ENCODE results near the gene BANF1.

DNA sequence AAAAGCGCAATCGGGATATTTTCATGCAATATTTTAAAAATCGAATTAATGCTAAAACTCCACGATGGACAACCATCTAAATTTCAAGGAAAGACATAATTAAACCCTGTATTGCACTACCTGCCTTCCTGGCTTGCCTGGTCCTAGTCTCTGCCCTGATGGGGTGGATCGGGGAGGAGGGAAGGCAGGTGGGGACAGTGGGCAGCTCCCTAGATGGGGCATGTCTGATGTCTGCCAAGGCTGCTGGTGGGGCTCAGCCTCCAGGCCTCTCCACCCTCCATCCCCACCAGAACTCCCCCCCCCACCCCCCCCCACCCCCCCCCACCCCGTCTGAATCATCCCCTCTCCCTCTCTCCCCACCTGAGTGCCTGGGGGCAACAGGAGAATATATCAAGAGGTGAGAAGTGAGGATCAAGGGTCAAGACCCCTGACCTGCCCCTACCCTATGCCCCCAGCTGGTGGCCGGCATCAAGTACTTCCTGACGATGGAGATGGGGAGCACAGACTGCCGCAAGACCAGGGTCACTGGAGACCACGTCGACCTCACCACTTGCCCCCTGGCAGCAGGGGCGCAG is 10.2 kb downstream of the BANF1 start:
- TF ChIP-seq CTCF (IDR thresholded peaks at IDR 0.05; ENCODE audit: low read depth, low read length) (no peak), EZH2phosphoT487 (IDR thresholded peaks at IDR 0.05; ENCODE audit: low read depth) (no peak)
